SK-N-MC (cell line): ENCODE measurements around the gene HCRTR1.

Experiments
- DNase-seq: peaks from one replicate; pipeline ENCODE4 v3.0.0-alpha.2; 2011; ENCODE audit warnings: low read depth, low spot score
- H3K27ac ChIP-seq: fragments of 200-600 bp; sonication (generic); 2 replicates; pipeline ENCODE4 v1.5.1; 2016; ENCODE audit warnings: mixed run types
- H3K36me3 ChIP-seq: fragments of 200-600 bp; sonication (generic); 2 replicates; pipeline ENCODE4 v1.6.1; 2017; ENCODE audit warnings: antibody characterized with exemption, low read length, mixed read lengths; ENCODE audit not compliant: insufficient read depth
- H3K4me3 ChIP-seq: fragments of 200-600 bp; sonication (generic); 2 replicates; pipeline ENCODE4 v1.5.1; 2016
- H3K9ac ChIP-seq: fragments of 200-600 bp; sonication (generic); 2 replicates; pipeline ENCODE4 v1.8.0; 2017; ENCODE audit warnings: mixed run types, mixed read lengths; ENCODE audit not compliant: insufficient read length
- H3K9me3 ChIP-seq: fragments of 200-600 bp; sonication (generic); 2 replicates; pipeline ENCODE4 v1.6.1; 2017; ENCODE audit warnings: low read depth, mild to moderate bottlenecking, antibody characterized with exemption, low read length, moderate library complexity, mixed read lengths
- EZH2 ChIP-seq: fragments of 200-600 bp; sonication (generic); IDR thresholded peaks from one replicate; pipeline ENCODE4 v1.6.1; 2017; ENCODE audit warnings: antibody characterized with exemption
- FOXP2 ChIP-seq: optimal IDR thresholded peaks from 2 replicates; pipeline ENCODE3; 2011; ENCODE audit warnings: mild to moderate bottlenecking, moderate library complexity; ENCODE audit not compliant: insufficient read depth; ENCODE audit errors: extremely low read length, control extremely low read depth
- POLR2AphosphoS5 ChIP-seq: IDR thresholded peaks from 2 replicates; pipeline ENCODE4 v1.6.1; 2012; ENCODE audit warnings: mild to moderate bottlenecking, low read depth, low read length, borderline replicate concordance

HCRTR1 gene

DNA sequence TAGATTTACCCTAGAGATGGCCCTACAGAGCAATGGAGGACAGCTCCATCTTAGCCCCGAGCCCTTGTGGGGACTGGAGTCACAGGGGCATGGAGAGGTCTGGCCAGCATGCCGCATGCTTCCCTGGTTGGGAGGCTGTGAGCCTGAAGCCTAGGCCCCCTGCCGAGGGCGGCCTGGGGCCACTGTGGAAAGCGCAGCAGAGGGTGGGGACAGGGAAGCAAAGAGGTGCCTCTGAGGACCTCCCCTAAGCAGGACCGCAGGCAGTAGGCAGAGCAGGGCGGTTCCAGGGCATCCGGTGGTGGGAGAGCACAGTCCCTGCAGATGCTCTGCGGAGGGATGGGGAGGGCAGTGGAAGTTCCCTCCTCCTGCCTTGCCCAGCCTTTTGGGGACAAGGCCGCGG, 53.7 kb downstream of the HCRTR1 start:
- DNase-seq: no peak
- no peaks in the 10 kb centered on the region for H3K9me3 ChIP-seq
- 0 out of 2 replicates have a peak overlapping the region, but pooled peaks have one; percentile 29 for H3K27ac ChIP-seq
- no peak overlapping the region for H3K9ac ChIP-seq
- H3K4me3 ChIP-seq: no peak overlapping the region
- no peak for TF ChIP-seq FOXP2
- no peak for TF ChIP-seq POLR2AphosphoS5
- TF ChIP-seq EZH2: no peak
- H3K36me3 ChIP-seq: peaks cover 71% of the 10 kb centered on the region

- peaks cover 75% of the 10 kb centered on the region for H3K36me3 ChIP-seq
- TF ChIP-seq POLR2AphosphoS5 (no peak), EZH2 (no peak), FOXP2 (no peak)
- no peaks in the 10 kb centered on the region for H3K9me3 ChIP-seq
- H3K4me3 ChIP-seq: no peak overlapping the region
- H3K27ac ChIP-seq: no peak overlapping the region
- H3K9ac ChIP-seq: no peak overlapping the region
- no peak for DNase-seq
Measured at GRCh38 chr1:31671561-31672201, 54.2 kb downstream of the HCRTR1 start.

DNA sequence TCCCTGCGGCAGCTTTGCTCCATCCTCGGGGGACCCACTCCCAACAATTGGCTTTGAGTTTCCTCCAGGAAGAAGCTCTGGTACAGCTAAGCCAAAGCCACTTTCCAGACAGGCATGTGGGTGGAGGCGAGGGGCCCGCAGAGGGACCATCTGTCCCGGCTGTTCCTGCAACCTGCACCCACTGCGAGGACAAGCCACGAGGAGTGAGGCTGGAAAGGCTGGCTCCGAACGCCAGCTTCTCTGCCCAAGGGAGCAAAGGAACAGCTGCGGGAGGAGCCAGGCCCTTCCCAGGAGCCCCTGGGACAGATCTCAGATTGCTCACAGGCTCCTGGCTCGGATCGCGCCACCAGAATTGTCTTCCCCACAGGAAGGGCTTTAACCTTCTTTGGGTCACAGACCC, 55.5 kb downstream of the HCRTR1 start:
- Histone ChIP-seq H3K4me3 (no peak overlapping the region), H3K9ac (no peak overlapping the region), H3K27ac (0 out of 2 replicates have a peak overlapping the region, but pooled peaks have one; percentile 19), H3K36me3 (peaks cover 75% of the 10 kb centered on the region), H3K9me3 (no peaks in the 10 kb centered on the region)
- no peak for DNase-seq
- no peak for TF ChIP-seq EZH2
- no peak for TF ChIP-seq POLR2AphosphoS5
- no peak for TF ChIP-seq FOXP2

GRCh38 chr1:31673433-31673832, 55.9 kb downstream of the HCRTR1 start:
- Histone ChIP-seq H3K9ac (no peak overlapping the region), H3K36me3 (peaks cover 77% of the 10 kb centered on the region), H3K9me3 (no peaks in the 10 kb centered on the region), H3K4me3 (no peak overlapping the region), H3K27ac (0 out of 2 replicates have a peak overlapping the region, but pooled peaks have one; percentile 19)
- DNase-seq: no peak
- no peak for TF ChIP-seq FOXP2
- TF ChIP-seq POLR2AphosphoS5: no peak
- TF ChIP-seq EZH2: no peak

DNA sequence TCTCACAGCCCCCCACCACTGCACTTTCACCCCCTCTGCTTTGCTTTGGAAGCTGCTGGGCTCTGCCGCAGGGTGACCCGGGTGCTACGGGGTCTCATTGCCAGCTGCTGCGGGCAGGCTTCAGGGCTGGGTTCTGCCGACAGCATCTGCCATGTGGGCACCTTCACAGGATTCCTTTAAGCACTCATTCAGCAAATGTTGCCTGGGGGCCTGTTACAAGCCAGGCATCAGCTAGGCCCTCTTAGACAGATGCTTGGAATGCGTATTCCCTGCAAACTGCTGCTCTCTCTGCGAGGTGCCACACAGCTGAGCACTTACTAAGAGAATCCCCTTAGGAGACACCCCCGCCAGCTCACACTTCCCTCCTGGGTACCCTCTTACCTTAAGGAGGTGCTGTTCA, 57.1 kb downstream of the HCRTR1 start:
- peaks cover 79% of the 10 kb centered on the region for H3K36me3 ChIP-seq
- H3K9ac ChIP-seq: no peak overlapping the region
- no peak overlapping the region for H3K4me3 ChIP-seq
- peak overlapping the region; percentile 42; the same call in 1 of the 2 replicates for H3K27ac ChIP-seq
- no peaks in the 10 kb centered on the region for H3K9me3 ChIP-seq
- DNase-seq: no peak
- TF ChIP-seq EZH2 (no peak), POLR2AphosphoS5 (no peak), FOXP2 (no peak)

DNA sequence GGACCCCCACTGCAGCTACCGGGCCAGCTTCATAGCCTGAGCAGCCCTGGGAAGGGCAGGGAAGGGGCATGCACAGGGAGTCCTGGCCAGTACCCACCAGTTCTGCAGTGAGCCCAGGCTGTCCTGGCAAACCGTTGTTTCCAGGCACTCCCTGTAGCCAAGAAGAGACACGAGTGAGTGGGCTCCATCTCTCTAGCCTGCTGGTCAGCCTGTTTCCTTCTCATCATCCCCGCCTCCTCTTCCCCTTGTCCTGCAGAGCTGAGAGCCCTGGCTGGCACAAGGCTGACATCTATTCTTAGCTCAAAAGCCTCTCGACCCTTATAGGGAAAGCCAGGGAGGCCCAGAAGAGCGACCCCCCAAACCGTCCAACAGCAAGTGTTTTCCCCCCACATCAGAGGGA, 57.7 kb downstream of the HCRTR1 start:
- no peak for TF ChIP-seq POLR2AphosphoS5
- Histone ChIP-seq H3K9ac (no peak overlapping the region), H3K9me3 (no peaks in the 10 kb centered on the region)

DNA sequence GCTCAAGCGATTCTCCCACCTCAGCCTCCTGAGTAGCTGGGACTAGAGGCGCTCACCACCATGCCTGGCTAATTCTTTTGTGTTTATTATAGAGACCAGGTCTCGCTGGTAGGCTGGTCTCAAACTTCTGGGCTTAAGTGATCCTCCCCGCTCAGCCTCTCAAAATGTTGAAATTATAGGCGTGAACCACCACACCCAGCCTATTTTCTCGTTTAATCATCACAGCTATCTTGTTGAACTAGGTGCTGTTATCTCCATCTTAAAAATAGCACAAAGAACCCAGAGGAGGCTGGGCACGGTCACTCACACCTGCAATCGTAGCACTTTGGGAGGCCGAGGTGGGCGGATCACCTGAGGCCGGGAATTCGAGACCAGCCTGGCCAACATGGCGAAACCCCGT, 58.3 kb downstream of the HCRTR1 start:
- TF ChIP-seq EZH2 (no peak), FOXP2 (no peak), POLR2AphosphoS5 (no peak)
- H3K9ac ChIP-seq: no peak overlapping the region
- peaks cover 83% of the 10 kb centered on the region for H3K36me3 ChIP-seq
- H3K9me3 ChIP-seq: no peaks in the 10 kb centered on the region
- H3K27ac ChIP-seq: no peak overlapping the region
- no peak for DNase-seq
- H3K4me3 ChIP-seq: no peak overlapping the region

More for the DNA sequence above, 57.7 kb downstream of the HCRTR1 start:
- no peak for DNase-seq
- Histone ChIP-seq H3K4me3 (no peak overlapping the region), H3K27ac (peak overlapping the region; percentile 26; the same call in 1 of the 2 replicates), H3K36me3 (peaks cover 82% of the 10 kb centered on the region)
